HG02938 (cell line): ENCODE data around the gene KY.

ENCODE experiments used
- ATAC-seq: cut with Tn5 transposase; IDR thresholded peaks from one replicate; pipeline ENCODE4 v1.9.1; 2021; ENCODE audit warnings: mild to moderate bottlenecking, moderate library complexity; ENCODE audit not compliant: unreplicated experiment

Gene KY

GRCh38 chr3:134567605-134568004 lies 83.2 kb downstream of the KY start:
- ATAC-seq: no peak

- ATAC-seq: no peak
Observed at GRCh38 chr3:134564991-134565390, 85.8 kb downstream of the KY start.

GRCh38 chr3:134563601-134564000 lies 87.2 kb downstream of the KY start:
- no peak for ATAC-seq

GRCh38 chr3:134562055-134562454 lies 88.8 kb downstream of the KY start:
- no peak for ATAC-seq

GRCh38 chr3:134559591-134559990 lies 91.2 kb downstream of the KY start:
- ATAC-seq: no peak
